Measurements from ENCODE around the gene DHRS12. TPM values are rescaled to one million over a fixed set of nuclear protein-coding genes. Genes with fewer than 3 reads are reported as not detected.

The DHRS12 gene
- total RNA-seq, 1 donor = 3.3 TPM

- H3K4me2 ChIP-seq (ENCODE audit: insufficient read depth, low read length) = no peak overlapping the region
- no peaks in the 10 kb centered on the region for H3K36me3 ChIP-seq (ENCODE audit: insufficient read depth, low read length)
- H3K9me3 ChIP-seq (ENCODE audit: low read depth, low read length) = no peaks in the 10 kb centered on the region
- H3K79me2 ChIP-seq (ENCODE audit: insufficient read depth, low read length) = no peaks in the 10 kb centered on the region
- TF ChIP-seq CTCF (IDR thresholded peaks at IDR 0.05; ENCODE audit: extremely low read depth, low read depth, low read length) = no peak
- H3K27ac ChIP-seq (ENCODE audit: low read depth, low read length) = no peak overlapping the region
- no peak overlapping the region for H2AFZ ChIP-seq (ENCODE audit: low read length)
- no peaks in the 10 kb centered on the region for H4K20me1 ChIP-seq (ENCODE audit: insufficient read depth, low read length)
- no peak overlapping the region for H3K4me3 ChIP-seq (ENCODE audit: insufficient read depth, low read length)
- H3K27me3 ChIP-seq (ENCODE audit: insufficient read depth, low read length) = peaks cover 20% of the 10 kb centered on the region
- peaks cover 12% of the 10 kb centered on the region for H3K4me1 ChIP-seq (ENCODE audit: insufficient read depth, low read length)
- DNase-seq (ENCODE audit: insufficient read length, low spot score, missing footprints) = no peak
Observed at GRCh38 chr13:51846756-51847155, 42.8 kb upstream of the DHRS12 start.

GRCh38 chr13:51845574-51846318, 41.8 kb upstream of the DHRS12 start:
- peak overlapping the region; percentile 68 for H2AFZ ChIP-seq (ENCODE audit: low read length)
- H3K9me3 ChIP-seq (ENCODE audit: low read depth, low read length) = no peaks in the 10 kb centered on the region
- no peak for TF ChIP-seq CTCF (IDR thresholded peaks at IDR 0.05; ENCODE audit: extremely low read depth, low read depth, low read length)
- H4K20me1 ChIP-seq (ENCODE audit: insufficient read depth, low read length) = no peaks in the 10 kb centered on the region
- H3K4me2 ChIP-seq (ENCODE audit: insufficient read depth, low read length) = peak overlapping the region; percentile 28
- no peak for DNase-seq (ENCODE audit: insufficient read length, low spot score, missing footprints)
- peaks cover 29% of the 10 kb centered on the region for H3K27me3 ChIP-seq (ENCODE audit: insufficient read depth, low read length)
- no peaks in the 10 kb centered on the region for H3K79me2 ChIP-seq (ENCODE audit: insufficient read depth, low read length)
- H3K4me3 ChIP-seq (ENCODE audit: insufficient read depth, low read length) = peak overlapping the region; percentile 3
- H3K4me1 ChIP-seq (ENCODE audit: insufficient read depth, low read length) = peaks cover 12% of the 10 kb centered on the region
- no peak overlapping the region for H3K27ac ChIP-seq (ENCODE audit: low read depth, low read length)
- no peaks in the 10 kb centered on the region for H3K36me3 ChIP-seq (ENCODE audit: insufficient read depth, low read length)

GRCh38 chr13:51844862-51845573, 41.1 kb upstream of the DHRS12 start, which contains the start of gene TMEM272:
TMEM272 (minus strand) TSS chr13:51845177; CDS start chr13:51838530, 6,647 bp downstream.
- no peaks in the 10 kb centered on the region for H4K20me1 ChIP-seq (ENCODE audit: insufficient read depth, low read length)
- no peaks in the 10 kb centered on the region for H3K79me2 ChIP-seq (ENCODE audit: insufficient read depth, low read length)
- peak; percentile 83 for DNase-seq (ENCODE audit: insufficient read length, low spot score, missing footprints)
- H3K4me3 ChIP-seq (ENCODE audit: insufficient read depth, low read length) = peak within 1 kb of the TSS; percentile 3
- H3K9me3 ChIP-seq (ENCODE audit: low read depth, low read length) = no peaks in the 10 kb centered on the region
- no peak within 1 kb of the TSS for H3K27ac ChIP-seq (ENCODE audit: low read depth, low read length)
- H3K27me3 ChIP-seq (ENCODE audit: insufficient read depth, low read length) = peaks cover 29% of the 10 kb centered on the region
- peaks cover 12% of the 10 kb centered on the region for H3K4me1 ChIP-seq (ENCODE audit: insufficient read depth, low read length)
- peak; percentile 79 for TF ChIP-seq CTCF (IDR thresholded peaks at IDR 0.05; ENCODE audit: extremely low read depth, low read depth, low read length)
- no peaks in the 10 kb centered on the region for H3K36me3 ChIP-seq (ENCODE audit: insufficient read depth, low read length)
- H3K4me2 ChIP-seq (ENCODE audit: insufficient read depth, low read length) = peak within 1 kb of the TSS; percentile 28
- peak within 1 kb of the TSS; percentile 68 for H2AFZ ChIP-seq (ENCODE audit: low read length)

GRCh38 chr13:51843529-51843928, 39.6 kb upstream of the DHRS12 start:
- Histone ChIP-seq H3K36me3 (ENCODE audit: insufficient read depth, low read length) (no peaks in the 10 kb centered on the region), H3K4me3 (ENCODE audit: insufficient read depth, low read length) (no peak overlapping the region), H3K79me2 (ENCODE audit: insufficient read depth, low read length) (no peaks in the 10 kb centered on the region), H3K4me2 (ENCODE audit: insufficient read depth, low read length) (no peak overlapping the region), H3K9me3 (ENCODE audit: low read depth, low read length) (no peaks in the 10 kb centered on the region), H3K4me1 (ENCODE audit: insufficient read depth, low read length) (peaks cover 11% of the 10 kb centered on the region), H3K27ac (ENCODE audit: low read depth, low read length) (no peak overlapping the region), H3K27me3 (ENCODE audit: insufficient read depth, low read length) (peaks cover 29% of the 10 kb centered on the region), H2AFZ (ENCODE audit: low read length) (no peak overlapping the region), H4K20me1 (ENCODE audit: insufficient read depth, low read length) (no peaks in the 10 kb centered on the region)
- TF ChIP-seq CTCF (IDR thresholded peaks at IDR 0.05; ENCODE audit: extremely low read depth, low read depth, low read length) = no peak
- DNase-seq (ENCODE audit: insufficient read length, low spot score, missing footprints) = no peak

Data from osteoblast (primary cell).